GM19468 (cell line): Measurements from ENCODE around the gene ARHGAP42.
"Not testable (repeated sequence)": the region's sequence is repeated elsewhere in the genome, so short reads cannot be mapped to it uniquely, and the experiment has no call there.

Experiments
- ATAC-seq: cut with Tn5 transposase; IDR thresholded peaks from one replicate; pipeline ENCODE4 v1.9.1; 2021; ENCODE audit warnings: mild to moderate bottlenecking, moderate library complexity, moderate number of reproducible peaks; ENCODE audit not compliant: unreplicated experiment; ENCODE audit errors: extremely low read depth

The ARHGAP42 gene

DNA sequence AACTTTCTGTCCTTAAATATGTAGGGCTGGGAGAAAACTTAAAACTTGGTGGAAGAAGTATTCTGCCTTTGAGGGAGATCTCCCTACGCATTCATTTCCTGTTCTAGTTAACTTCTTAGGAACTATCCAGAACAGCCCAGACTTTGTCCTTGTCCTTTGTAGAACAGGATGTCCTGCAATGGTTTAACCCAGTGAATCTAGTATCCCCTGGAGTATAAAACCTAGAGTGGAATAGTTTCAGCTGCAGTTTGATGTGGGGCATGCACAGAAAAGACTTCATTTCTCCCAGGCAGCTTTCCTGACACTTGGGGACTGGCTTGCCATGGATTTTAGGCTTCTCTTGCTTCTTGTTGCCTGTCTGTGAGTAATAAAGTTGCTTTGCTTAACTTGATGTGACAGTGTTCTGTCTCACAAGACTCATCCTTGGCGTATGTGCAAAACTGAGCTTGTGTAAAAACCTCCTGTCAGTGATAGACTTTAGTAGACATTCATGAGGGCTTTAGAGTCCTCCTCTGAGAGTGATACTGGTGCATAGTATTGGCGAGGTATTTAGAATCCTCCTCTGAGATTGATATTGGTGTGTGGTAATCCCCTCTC lies 28.2 kb downstream of the ARHGAP42 start:
- ATAC-seq = no peak

GRCh38 chr11:100716838-100717237 lies 29.8 kb downstream of the ARHGAP42 start:
- ATAC-seq = no peak

GRCh38 chr11:100719362-100719761 lies 32.3 kb downstream of the ARHGAP42 start:
- no peak for ATAC-seq

DNA sequence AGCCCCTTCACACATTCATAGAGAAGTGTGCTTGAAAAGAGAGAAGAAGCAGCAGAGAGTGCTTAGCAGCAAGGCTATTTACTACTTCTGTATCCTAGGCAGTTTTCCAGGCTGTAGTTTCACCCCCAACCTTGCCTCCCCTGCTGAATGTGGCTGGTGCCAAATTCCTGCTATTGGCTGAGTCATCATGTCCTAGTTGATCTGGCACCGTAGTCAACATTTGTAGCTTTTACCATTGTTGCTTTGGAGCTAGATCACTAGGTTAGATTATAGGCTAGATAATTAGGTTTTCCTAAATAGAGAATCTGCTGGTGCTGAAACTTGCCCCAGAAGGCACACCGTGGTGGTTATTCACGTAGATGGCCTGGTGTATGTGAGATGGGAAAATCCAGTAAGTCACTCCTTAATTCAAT lies 32.7 kb downstream of the ARHGAP42 start:
- no peak for ATAC-seq

DNA sequence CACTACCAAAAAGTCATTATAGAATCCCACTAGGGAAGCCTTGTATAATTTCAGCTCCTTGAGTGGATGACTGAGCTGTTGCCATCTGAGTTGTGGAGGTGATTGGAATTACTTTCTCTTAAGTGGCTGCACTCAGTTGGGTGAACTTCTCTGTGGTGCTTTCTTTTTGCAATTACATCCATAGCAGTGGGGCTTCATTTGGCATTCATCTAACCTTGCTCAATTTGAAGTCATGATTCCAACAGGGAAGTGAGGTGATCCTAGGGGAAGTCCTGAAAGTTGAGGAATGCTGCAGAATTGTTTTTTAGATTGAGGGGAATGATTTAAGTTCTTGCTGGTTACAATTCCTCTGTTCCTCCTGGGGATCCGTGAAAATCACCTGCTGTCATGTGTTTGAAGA lies 39.6 kb downstream of the ARHGAP42 start:
- no peak for ATAC-seq

DNA sequence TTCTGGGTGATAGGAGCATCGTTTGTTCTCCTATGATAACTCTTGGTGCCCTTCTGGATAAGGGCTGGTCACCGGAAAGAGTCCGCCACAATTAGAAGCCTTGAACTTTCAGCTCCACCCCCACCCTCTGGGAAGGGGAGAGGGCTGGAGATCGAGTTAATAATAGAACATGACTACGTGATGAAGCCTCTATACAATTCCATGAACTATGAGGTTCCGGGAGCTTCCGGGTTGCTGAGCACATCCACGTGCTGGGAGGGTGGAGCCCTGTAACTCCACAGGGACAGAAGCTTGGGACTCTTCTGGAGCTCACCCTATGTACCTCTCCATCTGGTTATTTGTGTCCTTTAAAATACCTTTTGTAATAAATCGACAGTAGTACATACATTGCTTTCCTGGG lies 40.3 kb downstream of the ARHGAP42 start:
- no peak for ATAC-seq

DNA sequence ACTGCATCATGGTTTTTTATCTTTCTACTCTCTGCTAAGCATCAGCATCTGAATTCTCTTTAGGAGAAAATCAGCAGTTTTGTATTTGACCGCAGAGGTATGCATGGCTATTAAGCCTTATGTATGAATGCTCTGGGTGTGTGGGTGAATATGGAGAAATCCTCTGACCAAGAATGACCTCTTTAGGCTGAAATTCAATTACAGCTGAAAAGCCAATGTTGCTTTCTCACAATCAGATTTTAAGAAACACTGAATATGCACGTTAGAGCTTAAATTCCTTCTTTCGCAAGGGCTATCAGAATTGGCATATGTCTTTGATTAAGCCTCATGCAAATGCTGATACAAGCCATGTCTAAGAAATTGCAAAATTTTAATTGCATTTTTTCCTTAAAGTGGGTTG lies 43.2 kb downstream of the ARHGAP42 start:
- no peak for ATAC-seq

- no peak for ATAC-seq
Measured at GRCh38 chr11:100731471-100731870, 44.4 kb downstream of the ARHGAP42 start.

DNA sequence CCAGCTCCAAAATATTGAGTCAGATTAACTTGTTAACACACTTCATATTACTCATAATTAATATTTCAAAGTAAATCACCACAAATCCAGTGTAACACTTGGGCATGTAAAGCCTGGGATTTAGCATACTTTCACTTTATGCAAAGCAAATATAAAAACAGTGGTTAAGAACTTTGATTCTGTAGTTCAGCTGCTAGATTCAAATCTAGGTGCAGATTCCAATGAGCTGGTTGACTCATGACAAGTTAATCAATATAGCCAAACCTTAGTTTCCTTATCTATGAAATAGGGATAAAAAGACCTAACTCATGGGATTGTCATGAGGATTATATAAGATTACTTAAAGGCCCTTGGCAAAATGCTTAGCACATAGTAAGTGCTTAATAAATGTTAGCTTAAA lies 45.9 kb downstream of the ARHGAP42 start:
- no peak for ATAC-seq

- ATAC-seq = peak; percentile 56
Measured at GRCh38 chr11:100734743-100735527, 47.8 kb downstream of the ARHGAP42 start.

DNA sequence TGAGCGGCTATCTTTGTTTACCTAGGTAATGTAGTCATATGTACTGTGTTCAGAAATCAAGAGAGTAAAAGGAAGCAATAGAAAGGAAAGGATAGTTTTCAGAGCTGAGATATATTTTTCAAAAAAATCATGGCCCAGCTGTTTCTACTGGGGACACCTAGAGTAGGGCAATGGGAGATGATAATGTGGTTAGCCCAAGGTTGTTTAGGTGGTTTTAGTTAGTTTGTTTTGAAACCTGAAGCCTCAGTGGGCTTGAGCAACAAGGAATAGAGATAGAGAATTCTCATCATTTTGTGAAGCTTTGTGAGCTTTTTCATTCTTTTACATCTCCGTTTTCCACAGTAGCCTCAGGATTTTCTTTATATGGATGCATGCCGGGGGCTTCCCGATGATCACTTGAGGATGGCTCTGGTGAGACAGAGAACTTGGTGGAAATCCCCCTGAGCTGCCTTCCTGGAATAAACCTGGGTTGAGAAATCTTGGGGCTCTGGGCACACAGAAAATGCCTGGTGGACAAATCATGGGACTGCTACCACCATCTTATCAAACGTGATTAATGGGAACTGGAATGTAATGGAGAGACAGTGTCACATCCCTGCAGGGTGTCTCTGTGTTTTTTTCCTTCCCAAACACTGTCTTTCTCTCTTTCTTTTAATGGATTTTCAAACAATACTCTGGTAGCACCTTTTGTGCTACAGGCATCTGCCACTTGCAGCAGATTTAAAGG lies 49.0 kb downstream of the ARHGAP42 start:
- no peak for ATAC-seq

- no peak for ATAC-seq
Measured at GRCh38 chr11:100738701-100739270, 51.7 kb downstream of the ARHGAP42 start.

DNA sequence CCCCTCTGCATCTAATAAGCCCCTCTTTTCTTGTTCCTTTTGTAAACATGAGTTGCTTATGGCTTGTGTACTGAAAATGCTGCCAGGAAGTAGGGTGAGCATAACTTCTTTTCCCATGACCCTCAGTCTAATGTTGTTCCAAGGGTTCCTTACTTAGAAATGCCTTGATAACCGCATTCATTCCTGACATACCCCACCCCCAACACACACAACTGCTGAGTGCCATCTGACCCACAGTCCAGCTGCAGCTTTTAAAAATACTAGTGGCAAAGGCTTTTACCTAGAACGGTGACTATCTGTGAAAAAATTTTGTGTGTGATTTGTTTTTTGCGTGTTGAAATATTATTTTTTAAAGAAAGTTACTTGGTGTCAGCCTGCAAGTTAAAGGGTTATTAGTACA lies 52.6 kb downstream of the ARHGAP42 start:
- no peak for ATAC-seq

GRCh38 chr11:100740440-100740839 lies 53.4 kb downstream of the ARHGAP42 start:
- ATAC-seq = no peak

DNA sequence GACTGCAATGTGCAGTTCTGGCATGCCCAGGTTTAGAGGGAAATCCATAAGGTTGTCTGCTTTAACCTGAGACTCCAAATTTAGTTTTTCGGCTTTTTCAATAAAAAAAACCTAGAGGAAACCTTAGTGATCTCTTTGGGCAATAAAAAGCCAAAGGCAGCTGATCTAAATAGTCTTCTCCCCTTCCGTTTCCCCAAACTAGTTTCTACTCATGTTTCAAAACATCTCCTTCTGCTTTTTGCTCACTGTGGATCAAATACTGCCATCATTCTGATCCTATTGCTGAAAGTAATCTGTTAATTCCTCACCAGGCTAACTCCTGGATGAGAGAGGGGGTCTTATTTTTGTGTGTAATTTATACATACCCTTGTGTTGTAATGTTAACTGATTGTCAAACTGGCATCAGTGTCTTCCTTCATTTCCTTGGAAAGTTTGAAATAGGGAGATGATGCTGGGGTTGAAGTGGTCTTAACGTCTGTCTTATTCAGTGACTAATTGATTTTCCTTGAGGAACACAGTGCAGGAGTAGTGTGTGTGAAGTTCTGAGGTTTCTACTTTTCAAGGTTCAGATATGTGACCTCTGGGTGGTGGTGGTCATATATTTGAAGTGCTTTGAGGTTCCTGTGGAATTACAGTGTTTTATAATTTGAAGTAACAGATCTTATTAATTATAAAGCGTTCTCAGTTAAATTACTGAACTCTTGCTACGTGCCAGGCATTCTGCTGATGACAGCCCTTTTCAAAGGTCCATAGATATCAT lies 55.0 kb downstream of the ARHGAP42 start:
- ATAC-seq = no peak

GRCh38 chr11:100746448-100746847 lies 59.4 kb downstream of the ARHGAP42 start:
- ATAC-seq = no peak

GRCh38 chr11:100748153-100748552 lies 61.1 kb downstream of the ARHGAP42 start:
- no peak for ATAC-seq

DNA sequence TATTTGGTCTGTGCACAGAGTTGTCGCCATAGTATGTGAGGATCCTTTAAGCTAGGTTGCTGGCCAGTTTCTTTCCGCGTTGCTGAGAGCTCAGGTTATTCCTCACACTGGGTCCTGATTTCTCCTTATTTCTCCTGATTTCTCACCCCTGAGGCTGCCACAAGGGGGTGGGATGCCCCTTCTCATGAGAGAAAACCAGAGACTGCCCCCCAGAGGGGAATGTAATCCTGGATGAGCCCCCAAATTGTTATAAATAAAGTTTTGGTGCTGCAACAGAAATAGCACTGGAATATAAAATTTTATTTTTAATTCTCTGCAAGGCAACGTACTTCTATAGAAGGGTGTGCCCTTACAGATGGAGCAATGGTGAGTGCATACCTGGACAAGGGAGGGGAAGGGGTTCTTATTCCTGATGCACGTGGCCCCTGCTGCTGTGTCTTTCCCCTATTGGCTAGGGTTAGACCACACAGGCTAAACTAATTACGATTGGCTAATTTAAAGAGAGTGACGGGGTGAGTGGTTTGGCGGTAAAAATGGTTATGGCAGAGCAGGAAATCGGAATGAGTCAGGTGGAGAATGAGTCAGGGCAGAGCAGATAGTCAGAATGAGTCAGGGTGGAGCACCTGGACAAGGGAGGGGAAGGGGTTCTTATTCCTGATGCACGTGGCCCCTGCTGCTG lies 62.9 kb downstream of the ARHGAP42 start:
- not testable (repeated sequence) for ATAC-seq

- not testable (repeated sequence) for ATAC-seq
Measured at GRCh38 chr11:100750566-100750891, 63.4 kb downstream of the ARHGAP42 start.
